ENCODE data around the gene PLEKHA6. TPM values are rescaled to one million over a fixed set of nuclear protein-coding genes. Genes with fewer than 3 reads are reported as not detected.

Gene PLEKHA6
- total and polyA plus RNA-seq, 2 experiments from 2014 or later = 2.8 to 6.2 TPM

- TF ChIP-seq, protein P1, sequence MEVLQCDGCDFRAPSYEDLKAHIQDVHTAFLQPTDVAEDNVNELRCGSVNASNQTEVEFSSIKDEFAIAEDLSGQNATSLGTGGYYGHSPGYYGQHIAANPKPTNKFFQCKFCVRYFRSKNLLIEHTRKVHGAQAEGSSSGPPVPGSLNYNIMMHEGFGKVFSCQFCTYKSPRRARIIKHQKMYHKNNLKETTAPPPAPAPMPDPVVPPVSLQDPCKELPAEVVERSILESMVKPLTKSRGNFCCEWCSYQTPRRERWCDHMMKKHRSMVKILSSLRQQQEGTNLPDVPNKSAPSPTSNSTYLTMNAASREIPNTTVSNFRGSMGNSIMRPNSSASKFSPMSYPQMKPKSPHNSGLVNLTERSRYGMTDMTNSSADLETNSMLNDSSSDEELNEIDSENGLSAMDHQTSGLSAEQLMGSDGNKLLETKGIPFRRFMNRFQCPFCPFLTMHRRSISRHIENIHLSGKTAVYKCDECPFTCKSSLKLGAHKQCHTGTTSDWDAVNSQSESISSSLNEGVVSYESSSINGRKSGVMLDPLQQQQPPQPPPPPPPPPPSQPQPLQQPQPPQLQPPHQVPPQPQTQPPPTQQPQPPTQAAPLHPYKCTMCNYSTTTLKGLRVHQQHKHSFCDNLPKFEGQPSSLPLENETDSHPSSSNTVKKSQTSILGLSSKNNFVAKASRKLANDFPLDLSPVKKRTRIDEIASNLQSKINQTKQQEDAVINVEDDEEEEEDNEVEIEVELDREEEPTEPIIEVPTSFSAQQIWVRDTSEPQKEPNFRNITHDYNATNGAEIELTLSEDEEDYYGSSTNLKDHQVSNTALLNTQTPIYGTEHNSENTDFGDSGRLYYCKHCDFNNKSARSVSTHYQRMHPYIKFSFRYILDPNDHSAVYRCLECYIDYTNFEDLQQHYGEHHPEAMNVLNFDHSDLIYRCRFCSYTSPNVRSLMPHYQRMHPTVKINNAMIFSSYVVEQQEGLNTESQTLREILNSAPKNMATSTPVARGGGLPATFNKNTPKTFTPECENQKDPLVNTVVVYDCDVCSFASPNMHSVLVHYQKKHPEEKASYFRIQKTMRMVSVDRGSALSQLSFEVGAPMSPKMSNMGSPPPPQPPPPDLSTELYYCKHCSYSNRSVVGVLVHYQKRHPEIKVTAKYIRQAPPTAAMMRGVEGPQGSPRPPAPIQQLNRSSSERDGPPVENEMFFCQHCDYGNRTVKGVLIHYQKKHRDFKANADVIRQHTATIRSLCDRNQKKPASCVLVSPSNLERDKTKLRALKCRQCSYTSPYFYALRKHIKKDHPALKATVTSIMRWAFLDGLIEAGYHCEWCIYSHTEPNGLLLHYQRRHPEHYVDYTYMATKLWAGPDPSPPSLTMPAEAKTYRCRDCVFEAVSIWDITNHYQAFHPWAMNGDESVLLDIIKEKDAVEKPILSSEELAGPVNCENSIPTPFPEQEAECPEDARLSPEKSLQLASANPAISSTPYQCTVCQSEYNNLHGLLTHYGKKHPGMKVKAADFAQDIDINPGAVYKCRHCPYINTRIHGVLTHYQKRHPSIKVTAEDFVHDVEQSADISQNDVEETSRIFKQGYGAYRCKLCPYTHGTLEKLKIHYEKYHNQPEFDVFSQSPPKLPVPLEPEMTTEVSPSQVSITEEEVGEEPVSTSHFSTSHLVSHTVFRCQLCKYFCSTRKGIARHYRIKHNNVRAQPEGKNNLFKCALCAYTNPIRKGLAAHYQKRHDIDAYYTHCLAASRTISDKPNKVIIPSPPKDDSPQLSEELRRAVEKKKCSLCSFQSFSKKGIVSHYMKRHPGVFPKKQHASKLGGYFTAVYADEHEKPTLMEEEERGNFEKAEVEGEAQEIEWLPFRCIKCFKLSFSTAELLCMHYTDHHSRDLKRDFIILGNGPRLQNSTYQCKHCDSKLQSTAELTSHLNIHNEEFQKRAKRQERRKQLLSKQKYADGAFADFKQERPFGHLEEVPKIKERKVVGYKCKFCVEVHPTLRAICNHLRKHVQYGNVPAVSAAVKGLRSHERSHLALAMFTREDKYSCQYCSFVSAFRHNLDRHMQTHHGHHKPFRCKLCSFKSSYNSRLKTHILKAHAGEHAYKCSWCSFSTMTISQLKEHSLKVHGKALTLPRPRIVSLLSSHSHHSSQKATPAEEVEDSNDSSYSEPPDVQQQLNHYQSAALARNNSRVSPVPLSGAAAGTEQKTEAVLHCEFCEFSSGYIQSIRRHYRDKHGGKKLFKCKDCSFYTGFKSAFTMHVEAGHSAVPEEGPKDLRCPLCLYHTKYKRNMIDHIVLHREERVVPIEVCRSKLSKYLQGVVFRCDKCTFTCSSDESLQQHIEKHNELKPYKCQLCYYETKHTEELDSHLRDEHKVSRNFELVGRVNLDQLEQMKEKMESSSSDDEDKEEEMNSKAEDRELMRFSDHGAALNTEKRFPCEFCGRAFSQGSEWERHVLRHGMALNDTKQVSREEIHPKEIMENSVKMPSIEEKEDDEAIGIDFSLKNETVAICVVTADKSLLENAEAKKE (CRISPR knock-in tag; IDR thresholded peaks at IDR 0.05) = no peak
- TF ChIP-seq JUNB (IDR thresholded peaks at IDR 0.05; ENCODE audit: unreplicated experiment) (no peak), NANOG (IDR thresholded peaks at IDR 0.05; ENCODE audit: borderline replicate concordance) (no peak)
- TF ChIP-seq, protein P2, sequence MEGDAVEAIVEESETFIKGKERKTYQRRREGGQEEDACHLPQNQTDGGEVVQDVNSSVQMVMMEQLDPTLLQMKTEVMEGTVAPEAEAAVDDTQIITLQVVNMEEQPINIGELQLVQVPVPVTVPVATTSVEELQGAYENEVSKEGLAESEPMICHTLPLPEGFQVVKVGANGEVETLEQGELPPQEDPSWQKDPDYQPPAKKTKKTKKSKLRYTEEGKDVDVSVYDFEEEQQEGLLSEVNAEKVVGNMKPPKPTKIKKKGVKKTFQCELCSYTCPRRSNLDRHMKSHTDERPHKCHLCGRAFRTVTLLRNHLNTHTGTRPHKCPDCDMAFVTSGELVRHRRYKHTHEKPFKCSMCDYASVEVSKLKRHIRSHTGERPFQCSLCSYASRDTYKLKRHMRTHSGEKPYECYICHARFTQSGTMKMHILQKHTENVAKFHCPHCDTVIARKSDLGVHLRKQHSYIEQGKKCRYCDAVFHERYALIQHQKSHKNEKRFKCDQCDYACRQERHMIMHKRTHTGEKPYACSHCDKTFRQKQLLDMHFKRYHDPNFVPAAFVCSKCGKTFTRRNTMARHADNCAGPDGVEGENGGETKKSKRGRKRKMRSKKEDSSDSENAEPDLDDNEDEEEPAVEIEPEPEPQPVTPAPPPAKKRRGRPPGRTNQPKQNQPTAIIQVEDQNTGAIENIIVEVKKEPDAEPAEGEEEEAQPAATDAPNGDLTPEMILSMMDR (conservative IDR thresholded peaks at IDR 0.05; ENCODE audit: low read depth in 2 of 2) = no peak
Observed at GRCh38 chr1:204326771-204327300, 32.9 kb downstream of the PLEKHA6 start (continued).

GRCh38 chr1:204325944-204326343 lies 33.8 kb downstream of the PLEKHA6 start:
- no peak overlapping the region for H3K27ac Mint-ChIP-seq
- DNase-seq (ENCODE audit: low spot score) = no peak

More at GRCh38 chr1:204325944-204326343, 33.8 kb downstream of the PLEKHA6 start:
- Histone ChIP-seq H3K9me2 (ENCODE audit: insufficient read depth) (peaks cover 4% of the 10 kb centered on the region; the same call in 1 of the 2 replicates), H3F3A (replicated peaks; ENCODE audit: low read depth) (no peaks in the 10 kb centered on the region), H2AFZ (no peak overlapping the region), H3K4me1 (ENCODE audit: insufficient read depth) (no peaks in the 10 kb centered on the region), H3K4me2 (no peak overlapping the region), H3K79me2 (replicated peaks; ENCODE audit: insufficient read depth) (no peaks in the 10 kb centered on the region), H3K27me3 (ENCODE audit: insufficient read depth) (no peaks in the 10 kb centered on the region), H3K27ac (ENCODE audit: low read depth) (no peak overlapping the region), H3K36me3 (ENCODE audit: insufficient read depth) (no peaks in the 10 kb centered on the region), H3K4me3 (no peak overlapping the region), H4K20me1 (replicated peaks; ENCODE audit: insufficient read depth) (no peaks in the 10 kb centered on the region; the same call in 1 of the 2 replicates)
- H3K9me3 Mint-ChIP-seq = no peaks in the 10 kb centered on the region
- peaks cover 1% of the 10 kb centered on the region for H3K27me3 Mint-ChIP-seq (ENCODE audit: insufficient read depth, low read depth, poor library complexity)
- H3K36me3 Mint-ChIP-seq (ENCODE audit: low read depth) = peaks cover 5% of the 10 kb centered on the region; the same call in 1 of the 3 replicates
- H3K4me3 Mint-ChIP-seq = no peak overlapping the region
- TF ChIP-seq POLR2AphosphoS5 (IDR thresholded peaks at IDR 0.05; ENCODE audit: low read depth) = no peak
- no peak for TF ChIP-seq JUNB (IDR thresholded peaks at IDR 0.05; ENCODE audit: unreplicated experiment)
- TF ChIP-seq, protein P2 (conservative IDR thresholded peaks at IDR 0.05; ENCODE audit: low read depth in 2 of 2) = no peak
- TF ChIP-seq, protein P3, sequence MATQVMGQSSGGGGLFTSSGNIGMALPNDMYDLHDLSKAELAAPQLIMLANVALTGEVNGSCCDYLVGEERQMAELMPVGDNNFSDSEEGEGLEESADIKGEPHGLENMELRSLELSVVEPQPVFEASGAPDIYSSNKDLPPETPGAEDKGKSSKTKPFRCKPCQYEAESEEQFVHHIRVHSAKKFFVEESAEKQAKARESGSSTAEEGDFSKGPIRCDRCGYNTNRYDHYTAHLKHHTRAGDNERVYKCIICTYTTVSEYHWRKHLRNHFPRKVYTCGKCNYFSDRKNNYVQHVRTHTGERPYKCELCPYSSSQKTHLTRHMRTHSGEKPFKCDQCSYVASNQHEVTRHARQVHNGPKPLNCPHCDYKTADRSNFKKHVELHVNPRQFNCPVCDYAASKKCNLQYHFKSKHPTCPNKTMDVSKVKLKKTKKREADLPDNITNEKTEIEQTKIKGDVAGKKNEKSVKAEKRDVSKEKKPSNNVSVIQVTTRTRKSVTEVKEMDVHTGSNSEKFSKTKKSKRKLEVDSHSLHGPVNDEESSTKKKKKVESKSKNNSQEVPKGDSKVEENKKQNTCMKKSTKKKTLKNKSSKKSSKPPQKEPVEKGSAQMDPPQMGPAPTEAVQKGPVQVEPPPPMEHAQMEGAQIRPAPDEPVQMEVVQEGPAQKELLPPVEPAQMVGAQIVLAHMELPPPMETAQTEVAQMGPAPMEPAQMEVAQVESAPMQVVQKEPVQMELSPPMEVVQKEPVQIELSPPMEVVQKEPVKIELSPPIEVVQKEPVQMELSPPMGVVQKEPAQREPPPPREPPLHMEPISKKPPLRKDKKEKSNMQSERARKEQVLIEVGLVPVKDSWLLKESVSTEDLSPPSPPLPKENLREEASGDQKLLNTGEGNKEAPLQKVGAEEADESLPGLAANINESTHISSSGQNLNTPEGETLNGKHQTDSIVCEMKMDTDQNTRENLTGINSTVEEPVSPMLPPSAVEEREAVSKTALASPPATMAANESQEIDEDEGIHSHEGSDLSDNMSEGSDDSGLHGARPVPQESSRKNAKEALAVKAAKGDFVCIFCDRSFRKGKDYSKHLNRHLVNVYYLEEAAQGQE (IDR thresholded peaks at IDR 0.05; ENCODE audit: unreplicated experiment) = no peak
- TF ChIP-seq EZH2 (IDR thresholded peaks at IDR 0.05; ENCODE audit: low read depth, unreplicated experiment) = no peak
- H3K4me1 Mint-ChIP-seq = peaks cover 19% of the 10 kb centered on the region
- no peak for ATAC-seq

All from GM23338 (cell line).